HG03469 (cell line): ENCODE results near the gene PGAP2.
"Not testable (repeated sequence)": the region's sequence is repeated elsewhere in the genome, so short reads cannot be mapped to it uniquely, and the experiment has no call there.

ENCODE experiments used
- ATAC-seq: cut with Tn5 transposase; IDR thresholded peaks from one replicate; pipeline ENCODE4 v1.9.1; 2021; ENCODE audit warnings: mild to moderate bottlenecking, moderate library complexity, moderate number of reproducible peaks; ENCODE audit not compliant: unreplicated experiment

Gene PGAP2

GRCh38 chr11:3854977-3855807, 46.8 kb downstream of the PGAP2 start, which contains the start of gene STIM1:
Gene STIM1, plus strand, starts transcription at chr11:3855664. Its CDS starts 607 bp downstream, at chr11:3856271.
- ATAC-seq = peak; percentile 51

DNA sequence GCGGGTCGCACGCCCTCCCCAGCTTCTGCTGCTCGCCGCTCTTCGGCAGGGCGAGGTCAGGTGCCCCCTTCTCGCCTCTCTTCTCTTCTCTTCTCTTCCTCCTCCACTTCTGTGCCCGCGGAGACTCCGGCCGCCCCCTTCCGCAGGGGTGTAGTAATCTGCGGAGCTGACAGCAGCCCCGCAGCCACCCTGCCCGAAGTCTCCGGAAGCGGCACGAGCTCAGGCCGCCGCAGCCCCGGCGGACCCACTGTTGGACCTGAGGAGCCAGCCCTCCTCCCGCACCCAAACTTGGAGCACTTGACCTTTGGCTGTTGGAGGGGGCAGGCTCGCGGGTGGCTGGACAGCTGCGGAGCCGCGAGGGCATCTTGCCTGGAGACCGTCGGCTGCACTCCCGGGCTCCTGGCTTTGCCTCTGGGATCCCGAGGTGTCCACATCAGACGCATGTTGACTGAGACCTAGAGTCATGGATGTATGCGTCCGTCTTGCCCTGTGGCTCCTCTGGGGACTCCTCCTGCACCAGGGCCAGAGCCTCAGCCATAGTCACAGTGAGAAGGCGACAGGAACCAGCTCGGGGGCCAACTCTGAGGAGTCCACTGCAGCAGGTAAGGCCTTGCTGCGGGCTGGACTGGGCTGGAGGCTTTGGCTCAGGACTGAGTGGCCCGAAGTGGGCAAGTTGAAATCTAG, 47.6 kb downstream of the PGAP2 start:
- ATAC-seq = no peak

GRCh38 chr11:3856856-3857553, 48.6 kb downstream of the PGAP2 start:
- ATAC-seq = no peak

DNA sequence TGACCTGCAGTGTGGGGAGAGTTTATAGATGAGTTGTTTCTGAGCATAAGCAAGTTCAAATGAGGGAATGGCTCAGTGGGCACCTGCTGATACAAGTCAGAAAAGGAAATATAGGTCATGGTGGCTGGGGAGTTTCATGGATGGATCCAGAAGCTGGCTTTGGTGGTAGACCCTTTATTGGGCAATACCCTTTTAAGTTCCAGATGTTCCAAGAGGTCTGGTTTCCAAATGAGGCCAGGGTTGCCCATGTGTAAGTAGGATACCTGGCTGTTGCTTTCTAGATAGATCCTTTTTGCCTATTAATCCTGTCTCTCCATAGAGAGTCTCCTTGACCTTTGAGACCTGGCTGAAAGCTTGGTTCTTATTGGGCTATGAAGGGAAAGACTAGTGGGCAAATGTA, 49.3 kb downstream of the PGAP2 start:
- ATAC-seq = no peak

- peak; percentile 28 for ATAC-seq
Observed at GRCh38 chr11:3859373-3859881, 51.1 kb downstream of the PGAP2 start.

DNA sequence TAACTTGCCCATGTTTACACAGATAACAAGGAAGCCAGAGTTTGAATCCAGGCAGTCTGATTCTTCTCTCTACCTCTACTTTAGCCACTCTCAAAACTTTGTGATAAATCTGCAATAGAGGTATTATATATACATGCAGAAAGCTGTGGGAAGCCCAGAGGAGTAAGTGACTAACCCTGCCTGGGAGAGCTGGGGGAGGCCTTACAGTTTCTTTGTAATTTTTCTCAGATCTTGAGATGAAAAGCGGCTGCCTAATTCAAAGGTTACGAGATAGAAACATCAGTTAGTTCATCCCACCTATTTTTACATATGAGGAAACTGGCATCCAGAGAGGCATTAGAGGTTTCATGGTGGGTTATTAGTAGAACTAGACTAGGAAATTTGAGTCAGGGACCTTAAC, 52.0 kb downstream of the PGAP2 start:
- no peak for ATAC-seq

GRCh38 chr11:3860898-3861393, 52.6 kb downstream of the PGAP2 start:
- not testable (repeated sequence) for ATAC-seq

- no peak for ATAC-seq
Observed at GRCh38 chr11:3861683-3862082, 53.3 kb downstream of the PGAP2 start.

DNA sequence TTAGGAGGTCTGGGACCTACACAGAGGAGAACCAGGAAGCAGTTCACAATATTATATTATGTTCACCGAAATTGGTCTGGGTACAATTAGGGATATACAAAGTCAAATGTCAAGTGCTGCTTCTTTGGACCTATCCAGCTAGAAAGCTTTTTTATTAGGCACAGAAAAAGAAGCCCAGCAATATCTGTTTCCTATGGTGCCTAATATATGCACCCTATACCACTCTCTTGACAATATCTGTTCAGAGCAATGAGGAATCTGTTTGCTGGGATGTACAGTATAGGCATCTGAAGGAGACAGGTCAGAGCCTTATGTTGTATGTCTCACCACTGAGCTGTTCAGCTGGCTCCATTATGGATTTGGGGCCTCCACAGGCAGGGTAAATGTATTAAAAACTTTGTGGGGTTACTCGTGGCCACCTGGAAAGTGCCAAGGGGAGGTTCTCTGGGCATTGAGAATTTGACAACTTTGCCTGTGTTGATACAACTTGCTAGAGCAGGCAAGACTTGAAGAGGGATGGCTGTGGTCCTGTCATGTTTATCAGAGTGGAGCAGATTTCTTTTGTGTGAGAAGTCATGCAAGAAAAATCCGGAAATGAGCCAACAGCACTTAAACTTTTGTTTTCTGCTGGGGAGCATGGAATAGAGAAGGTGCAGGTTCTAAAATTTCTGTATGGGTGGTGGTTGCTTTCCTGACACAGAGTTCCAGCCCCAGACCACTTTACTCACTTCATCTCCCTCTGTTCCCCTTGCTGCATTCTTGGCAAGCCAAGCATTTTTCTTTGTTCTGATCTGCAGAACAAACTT, 57.2 kb downstream of the PGAP2 start:
- ATAC-seq = no peak

GRCh38 chr11:3866206-3866605, 57.8 kb downstream of the PGAP2 start:
- ATAC-seq = no peak

- ATAC-seq = no peak
Observed at GRCh38 chr11:3866836-3867208, 58.5 kb downstream of the PGAP2 start.

GRCh38 chr11:3867209-3868091, 59.1 kb downstream of the PGAP2 start:
- peak; percentile 52 for ATAC-seq

GRCh38 chr11:3873712-3874349, 65.5 kb downstream of the PGAP2 start:
- ATAC-seq = no peak
